HG03039 (cell line): ENCODE data around the gene FAM72C.
"Not testable (repeated sequence)": the region's sequence is repeated elsewhere in the genome, so short reads cannot be mapped to it uniquely, and the experiment has no call there.

Experiments
- ATAC-seq: cut with Tn5 transposase; IDR thresholded peaks from one replicate; pipeline ENCODE4 v1.9.1; 2021; ENCODE audit warnings: mild to moderate bottlenecking, moderate library complexity; ENCODE audit not compliant: unreplicated experiment

Gene FAM72C

DNA sequence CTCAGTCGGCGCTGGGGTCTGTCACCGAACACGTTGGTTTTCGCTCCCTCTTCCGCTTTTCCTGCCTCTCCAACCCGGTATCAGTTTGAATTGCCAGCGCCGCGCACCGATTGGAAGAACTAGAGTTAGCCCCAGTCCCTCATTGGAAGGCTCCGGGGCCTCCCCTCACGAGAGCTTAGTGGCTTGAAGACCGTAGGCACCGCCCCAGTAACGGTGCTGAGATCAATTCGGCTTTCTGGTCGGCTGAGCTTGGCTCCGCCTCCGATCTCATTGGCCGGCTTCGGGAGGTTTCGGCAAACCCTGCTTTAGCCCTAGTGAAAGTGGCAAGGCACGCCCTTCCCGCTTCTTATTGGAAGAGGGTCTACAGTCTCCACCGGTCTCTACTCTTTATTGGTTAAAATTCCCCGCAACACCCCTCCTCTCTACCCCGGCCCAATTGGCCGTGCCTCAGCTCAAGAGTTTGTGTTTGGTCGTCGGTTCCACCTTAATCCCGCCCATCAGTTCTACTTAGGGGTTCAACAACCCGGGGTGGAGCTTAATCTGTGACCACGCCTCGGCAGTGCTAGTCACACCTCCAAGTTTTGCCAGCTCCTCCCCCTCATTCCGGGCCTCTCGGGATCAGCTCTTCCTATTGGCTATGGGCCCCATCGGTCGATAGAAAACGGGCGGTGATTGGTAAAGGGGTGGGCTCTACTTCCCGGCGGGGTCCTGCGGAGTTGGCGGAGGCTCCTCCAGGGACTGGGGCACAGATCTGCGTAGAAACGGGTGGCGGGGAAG is at the start of gene FAM72C:
Gene FAM72C (minus strand): TSS at position 63 of the 777 bp plus-strand sequence. CDS start 845 bp downstream, outside the sequence.
- peak; percentile 78 for ATAC-seq

DNA sequence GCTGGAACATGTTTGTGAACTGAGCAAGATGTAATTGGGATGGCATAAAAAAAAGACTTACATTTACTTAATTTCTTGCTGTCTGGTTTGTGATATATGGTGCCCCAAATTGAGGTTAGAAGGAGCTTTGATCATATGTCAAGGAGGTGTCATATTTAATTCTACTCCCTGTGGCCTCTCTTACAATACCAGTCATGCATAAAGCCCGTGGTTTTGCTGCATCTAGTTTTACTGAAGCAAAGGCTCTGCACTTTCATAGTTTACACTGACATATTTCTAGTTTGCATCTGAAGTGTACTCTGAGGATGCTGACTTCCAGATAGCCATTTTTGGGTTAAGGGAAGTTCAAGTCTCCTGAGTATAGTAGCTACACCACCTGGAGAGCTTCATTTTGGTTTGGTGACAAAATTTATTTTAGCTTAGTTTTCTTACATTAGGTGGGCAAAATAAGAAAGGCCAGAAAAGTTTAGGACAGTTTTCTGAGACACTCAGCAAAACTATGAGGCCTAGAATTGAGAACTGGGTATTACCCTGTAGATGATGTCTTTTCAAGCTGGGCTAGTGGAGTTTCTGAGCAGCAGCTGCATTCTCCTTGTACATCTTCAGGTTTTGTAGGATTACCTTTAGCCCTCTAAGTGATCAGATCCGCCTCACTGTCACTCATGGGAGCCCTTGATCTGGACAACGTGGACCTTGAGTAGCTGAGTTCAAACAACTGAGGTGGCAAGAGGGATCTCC is 48.4 kb upstream of the FAM72C start:
- not testable (repeated sequence) for ATAC-seq

DNA sequence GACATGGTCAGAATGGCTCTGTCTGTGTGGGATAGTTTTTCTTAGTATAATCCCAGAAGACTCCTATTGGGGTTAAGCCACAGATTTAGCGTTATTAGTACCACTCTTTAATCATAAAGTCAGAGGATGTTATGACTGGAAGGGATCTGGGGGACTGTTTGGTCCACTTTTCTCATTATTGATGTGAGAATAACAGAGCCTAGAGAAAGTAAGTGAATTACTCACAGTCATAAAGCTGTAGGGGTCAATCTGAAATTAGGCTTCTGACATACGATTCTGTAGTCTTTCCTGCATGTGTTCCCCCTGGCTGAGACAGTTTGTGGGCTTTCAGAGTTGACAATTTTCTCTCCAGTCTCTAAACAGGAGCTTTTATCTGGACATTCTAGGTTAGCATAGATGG is 47.3 kb upstream of the FAM72C start:
- ATAC-seq = not testable (repeated sequence)

DNA sequence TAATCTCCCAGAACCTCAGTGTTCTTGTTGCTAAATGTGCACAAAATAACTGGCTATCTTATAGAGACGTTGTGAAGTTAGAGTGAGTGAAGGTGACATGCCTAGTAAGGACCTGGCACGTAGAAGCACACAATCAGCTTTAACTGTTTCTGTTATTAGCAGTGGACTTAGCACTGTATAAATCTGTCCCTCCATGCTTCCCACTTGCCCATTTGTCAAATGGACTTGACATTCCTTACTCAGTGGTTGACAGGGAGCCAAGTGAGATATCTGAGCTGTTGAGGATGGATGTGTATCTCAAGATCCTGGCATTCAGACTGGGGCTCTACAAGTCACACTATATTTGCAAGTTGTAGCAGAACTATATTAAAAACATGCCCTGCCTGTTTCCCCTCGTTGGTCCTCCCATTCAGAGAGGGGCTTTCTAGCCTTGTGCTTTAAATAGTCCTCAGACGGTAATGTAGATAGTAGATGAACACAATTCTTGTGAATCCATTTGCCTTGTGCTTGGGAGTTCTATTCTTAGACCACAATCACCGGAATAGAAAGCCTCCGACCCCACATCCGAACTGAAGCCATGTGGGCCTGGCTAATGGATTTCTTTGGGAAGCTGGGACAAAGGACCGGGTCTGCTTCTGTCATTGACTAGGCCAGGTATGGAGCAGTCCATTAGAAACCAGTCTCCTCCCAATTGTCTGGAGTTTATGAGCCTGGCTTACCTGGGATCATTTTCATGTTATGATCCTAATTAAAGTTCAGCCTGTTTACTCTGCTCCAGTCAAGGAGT is 43.6 kb upstream of the FAM72C start:
- not testable (repeated sequence) for ATAC-seq

DNA sequence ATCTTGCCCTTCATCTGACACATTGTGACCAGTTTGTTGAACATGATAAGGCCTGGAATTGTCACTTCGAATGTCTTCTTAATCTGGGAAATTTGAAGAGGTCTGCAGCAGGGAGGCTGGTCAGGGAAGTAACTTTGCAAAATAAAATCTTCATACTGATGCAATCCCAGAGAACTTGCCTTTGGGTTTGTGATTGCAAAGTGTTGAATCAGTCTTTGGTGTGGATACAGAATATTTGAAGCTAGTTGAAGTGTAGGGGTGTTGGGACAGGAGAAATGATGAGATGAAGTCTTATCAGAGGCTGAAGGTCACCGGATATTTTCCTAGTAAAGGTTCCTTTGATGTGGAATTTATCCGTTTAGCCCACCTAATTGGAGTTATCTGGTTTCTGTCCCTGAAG is 42.7 kb upstream of the FAM72C start:
- not testable (repeated sequence) for ATAC-seq

DNA sequence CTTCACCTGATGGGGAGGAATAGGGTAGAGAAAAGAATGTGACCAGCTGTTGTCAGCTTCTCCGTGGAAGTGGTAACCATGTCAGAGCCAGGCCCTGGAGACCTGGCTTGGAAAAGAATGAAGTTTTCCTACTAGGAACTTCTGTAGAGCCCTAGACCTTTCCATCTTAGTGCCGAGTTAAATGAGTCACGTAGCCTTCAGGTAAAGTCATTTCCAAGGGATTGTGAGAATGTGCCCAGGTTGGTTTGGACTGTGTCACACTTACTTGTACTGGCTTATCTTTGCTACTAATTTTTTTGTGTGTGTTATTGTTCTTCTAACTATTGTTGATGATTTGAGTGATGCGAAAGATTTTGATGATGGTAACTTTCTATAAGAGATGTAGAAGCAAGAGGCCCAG is 42.3 kb upstream of the FAM72C start:
- not testable (repeated sequence) for ATAC-seq

DNA sequence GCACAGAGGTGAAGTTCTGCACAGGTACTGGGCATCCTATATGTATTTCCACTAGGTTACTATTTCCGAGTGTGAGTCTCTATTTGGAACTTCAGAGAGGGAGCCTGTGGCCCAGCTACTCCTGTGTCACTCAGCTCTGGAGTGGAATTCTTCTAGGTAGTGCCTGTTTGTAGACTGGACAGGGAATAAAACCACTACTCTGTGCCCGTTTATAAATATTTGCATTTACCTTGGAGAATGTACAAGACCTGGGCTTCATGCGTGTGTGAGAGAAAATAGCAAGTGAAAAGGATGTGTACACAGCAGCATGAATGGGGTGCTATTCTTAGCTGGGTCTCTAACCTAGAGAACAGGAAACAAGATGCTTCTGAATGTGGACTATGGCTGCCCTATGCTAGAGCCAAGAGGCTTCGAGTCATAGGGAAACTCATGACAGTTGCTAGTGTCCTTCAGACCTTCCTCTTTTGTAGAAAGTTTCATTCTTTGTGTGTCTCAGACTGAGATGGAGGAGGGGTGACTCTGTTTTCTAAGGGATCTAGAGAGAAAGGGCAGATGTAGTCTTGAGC is 40.5 kb upstream of the FAM72C start:
- ATAC-seq = peak; percentile 97

DNA sequence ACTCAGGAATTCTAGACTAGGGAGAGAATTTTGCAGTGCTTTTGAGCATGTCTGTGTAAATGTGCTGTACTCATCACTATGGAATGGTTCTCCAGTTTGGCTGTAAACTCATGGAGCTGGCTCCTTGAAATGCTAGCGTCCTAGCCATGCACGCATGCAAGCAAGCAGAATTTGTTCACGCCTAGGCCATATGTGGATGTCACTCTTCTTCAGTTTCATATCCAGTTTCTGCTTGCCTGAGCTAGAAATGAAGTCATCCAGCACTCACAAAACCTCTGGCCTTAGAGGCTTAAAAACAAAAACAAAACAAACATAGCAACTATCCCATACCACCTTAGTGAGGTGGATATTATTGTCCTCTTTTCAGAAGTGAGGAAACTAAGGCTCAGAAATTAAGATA is 37.6 kb upstream of the FAM72C start:
- ATAC-seq = peak; percentile 49

DNA sequence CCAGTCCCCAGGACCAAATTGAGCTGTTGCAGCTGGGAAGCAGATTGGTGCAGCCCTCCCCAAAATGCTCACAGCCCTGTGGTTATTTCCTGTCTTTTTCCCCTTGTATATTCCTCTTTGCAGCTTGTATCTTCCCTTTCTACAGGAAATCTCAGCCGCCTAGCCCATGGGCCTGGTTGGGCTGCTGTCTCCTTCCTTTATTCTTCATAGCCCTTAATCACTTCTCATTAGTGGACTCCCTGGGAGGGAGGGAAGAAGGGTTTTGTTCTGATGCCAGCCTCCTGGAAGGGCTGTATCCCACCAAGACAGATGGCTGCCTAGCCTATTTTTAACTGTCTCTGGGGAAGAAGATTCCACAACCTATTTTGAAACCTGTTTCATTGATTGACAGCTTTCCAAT is 32.5 kb upstream of the FAM72C start:
- ATAC-seq = not testable (repeated sequence)

DNA sequence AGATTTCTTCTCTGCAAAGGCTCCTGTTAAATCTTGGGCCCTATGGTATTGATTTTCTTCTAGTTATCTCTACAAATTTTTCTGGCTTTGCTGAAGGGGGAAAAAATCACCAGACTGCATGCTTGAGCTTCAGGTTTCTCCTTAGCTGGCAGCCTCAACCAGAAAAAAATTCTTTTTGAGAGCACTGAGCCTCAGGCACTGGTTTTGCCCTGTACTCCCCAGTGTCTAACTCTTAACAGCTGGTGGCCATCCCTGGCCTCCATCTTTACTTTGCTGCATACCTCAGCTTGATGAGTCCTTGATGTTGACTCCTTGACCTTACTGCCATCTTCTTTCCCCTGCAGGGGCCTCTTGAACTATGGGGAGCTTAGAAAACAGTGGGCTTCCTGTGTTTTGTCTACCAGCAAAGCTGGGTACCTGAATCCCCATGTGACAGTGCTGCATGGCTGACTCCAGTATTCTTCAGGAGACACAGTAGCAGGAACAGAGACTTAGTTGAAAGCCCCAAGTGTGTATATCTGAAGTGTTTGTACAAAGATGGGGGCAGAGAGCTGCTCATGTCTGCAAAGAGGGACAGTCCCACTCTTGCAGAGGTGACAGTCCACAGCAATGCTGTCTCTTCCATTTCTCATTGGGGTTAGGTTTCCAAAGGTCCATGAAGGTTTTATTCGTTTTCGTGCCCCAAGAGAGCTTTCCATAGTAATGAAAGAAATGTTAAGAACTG is 31.7 kb upstream of the FAM72C start:
- not testable (repeated sequence) for ATAC-seq

DNA sequence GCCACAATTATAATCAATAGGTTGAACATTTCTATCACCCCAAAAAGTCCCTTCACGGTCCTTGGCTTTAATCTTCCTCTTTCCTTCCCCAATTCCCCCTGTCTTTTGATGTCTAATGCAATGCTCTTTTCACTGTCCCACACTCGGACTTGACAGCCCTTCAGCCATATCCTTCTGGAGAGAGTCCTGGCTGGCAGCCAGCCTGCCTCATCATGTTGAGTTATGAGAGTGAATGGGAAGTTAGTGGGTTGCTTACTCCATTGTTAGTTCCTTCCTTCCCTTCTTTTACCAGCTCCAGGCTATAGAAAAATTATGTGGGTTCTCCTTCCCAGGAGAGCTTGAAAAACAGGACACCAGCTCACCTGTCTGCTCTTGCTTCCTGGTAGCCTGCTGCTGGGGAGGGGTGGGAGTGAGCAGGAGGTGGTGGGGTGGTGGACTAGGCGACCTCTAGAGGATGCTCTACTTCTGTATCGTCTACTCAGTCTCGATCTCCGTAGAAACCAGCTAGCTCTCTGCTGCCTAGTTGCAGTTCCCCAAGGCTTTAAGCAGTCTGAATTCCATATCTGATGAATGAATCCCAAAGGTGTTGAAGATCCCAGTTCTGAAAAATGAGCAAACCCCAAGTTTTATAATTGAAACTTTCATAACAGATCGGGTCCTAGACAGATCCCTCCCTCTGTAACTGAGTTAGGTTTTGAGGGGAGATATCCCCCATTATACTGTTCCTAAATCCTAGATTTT is 30.5 kb upstream of the FAM72C start:
- ATAC-seq = not testable (repeated sequence)

DNA sequence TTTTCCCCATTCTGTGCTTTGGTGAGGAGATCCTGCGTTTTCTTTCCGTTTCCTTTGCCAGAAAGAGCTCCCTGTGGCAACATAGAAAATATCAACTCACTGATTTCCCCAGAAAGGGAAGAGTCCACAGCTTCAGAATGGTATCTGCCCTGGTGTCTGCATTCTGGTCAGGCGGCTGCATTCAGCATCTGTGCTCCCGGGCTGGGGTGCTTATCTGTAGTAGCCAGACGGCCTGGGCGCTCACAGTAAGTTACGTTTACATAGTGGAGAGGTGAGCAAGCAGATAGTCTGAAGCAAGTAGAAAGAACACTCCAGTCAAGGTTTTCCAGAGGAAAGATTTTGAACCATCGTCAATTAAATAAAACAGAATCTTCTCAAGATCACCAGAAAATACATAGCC is 29.3 kb upstream of the FAM72C start:
- ATAC-seq = not testable (repeated sequence)

DNA sequence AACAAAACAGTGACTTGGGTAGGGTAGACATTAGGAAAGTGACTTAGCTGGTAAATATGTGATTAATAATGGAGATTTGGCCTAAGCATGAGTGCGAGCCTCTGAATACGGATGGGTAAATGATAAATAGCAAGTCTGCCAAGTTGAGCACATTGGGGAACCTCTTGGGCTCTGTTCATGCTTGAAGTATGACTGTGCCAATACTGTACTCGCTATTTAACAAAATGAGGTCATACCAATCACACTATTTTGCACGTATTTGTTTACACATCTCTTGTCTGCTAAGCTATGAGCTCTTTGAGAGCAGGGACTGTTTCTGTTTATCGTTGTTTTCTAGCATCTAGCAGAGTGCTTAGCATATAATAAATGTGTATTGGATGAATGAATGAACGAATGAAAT is 24.2 kb upstream of the FAM72C start:
- not testable (repeated sequence) for ATAC-seq

DNA sequence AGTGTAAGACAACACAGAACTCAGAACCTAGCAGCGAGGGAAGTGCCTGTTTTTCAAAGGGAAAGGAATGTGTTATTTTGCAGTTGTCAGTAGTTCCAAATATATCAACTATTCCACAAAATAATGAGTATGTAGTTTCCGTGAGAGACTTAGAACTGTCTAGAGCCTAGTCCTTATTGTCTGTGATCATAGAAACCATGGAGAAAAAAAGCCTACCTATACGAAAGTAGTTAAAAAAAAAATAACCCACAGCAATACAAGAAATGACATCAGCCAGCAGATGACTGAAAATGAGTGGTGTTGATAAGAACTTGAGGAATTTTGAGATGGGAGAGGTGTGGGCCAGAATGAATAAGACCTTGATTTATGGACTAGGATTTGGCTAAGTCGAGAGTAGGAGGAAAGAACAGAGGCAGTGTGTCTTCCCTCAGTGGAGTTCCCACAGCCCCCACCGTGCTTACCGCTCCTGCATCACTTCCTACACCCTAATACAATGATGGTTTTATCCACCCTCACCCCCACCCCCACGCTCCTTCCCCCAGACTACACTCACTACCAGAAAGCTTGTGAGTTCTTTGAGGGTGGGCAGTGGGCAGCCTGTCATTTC is 21.6 kb upstream of the FAM72C start:
- ATAC-seq = not testable (repeated sequence)

DNA sequence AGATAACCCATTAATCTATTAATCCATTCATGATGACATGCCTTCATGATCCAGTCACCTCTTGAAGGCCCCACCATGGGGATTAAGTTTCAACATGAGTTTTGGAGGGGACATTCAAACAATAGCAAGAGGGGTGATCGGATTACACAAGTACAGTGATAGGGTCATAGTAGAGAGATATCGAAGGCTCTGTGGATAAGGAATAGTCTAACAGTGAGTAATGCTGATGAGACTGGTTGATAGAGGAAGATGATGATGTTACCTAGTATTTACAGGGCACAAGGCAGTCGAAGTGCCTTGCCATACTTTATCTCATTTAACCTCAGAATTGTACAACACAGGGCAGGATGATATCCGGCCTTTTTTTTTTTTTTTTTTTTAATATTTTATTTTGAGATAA is 18.9 kb upstream of the FAM72C start:
- not testable (repeated sequence) for ATAC-seq

DNA sequence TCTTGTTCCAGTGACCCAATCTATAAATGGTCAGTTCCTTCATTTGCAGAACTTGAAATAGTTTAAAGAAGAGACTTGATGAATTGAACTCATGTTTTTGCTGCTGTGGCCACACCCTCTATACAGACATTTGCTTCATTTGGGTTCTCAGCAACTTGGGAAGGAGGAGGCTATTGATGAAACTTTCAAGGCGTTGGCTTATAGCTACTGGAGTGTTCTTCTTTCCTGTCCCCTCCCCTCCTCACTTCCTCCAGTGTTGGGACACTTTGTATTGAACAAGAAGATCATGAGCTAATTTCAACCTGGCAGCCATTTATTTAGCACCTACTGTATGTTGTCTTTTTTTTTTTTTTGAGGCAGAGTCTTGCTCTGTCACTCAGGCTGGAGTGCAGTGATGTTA is 17.9 kb upstream of the FAM72C start:
- not testable (repeated sequence) for ATAC-seq

DNA sequence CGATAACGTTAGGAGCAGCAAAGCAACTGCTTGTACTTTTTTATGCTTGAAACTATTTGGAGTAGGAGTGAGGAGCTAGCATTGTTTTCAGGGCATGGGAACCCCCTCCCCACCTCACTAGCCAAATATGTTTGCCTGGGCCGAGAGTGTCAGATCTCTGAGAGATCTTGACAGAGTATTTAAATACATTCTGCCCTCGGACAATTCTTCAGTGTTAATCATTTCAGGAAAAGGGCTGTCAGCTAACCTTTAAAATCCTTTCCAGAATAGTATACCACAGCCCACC is 17.6 kb upstream of the FAM72C start:
- not testable (repeated sequence) for ATAC-seq

DNA sequence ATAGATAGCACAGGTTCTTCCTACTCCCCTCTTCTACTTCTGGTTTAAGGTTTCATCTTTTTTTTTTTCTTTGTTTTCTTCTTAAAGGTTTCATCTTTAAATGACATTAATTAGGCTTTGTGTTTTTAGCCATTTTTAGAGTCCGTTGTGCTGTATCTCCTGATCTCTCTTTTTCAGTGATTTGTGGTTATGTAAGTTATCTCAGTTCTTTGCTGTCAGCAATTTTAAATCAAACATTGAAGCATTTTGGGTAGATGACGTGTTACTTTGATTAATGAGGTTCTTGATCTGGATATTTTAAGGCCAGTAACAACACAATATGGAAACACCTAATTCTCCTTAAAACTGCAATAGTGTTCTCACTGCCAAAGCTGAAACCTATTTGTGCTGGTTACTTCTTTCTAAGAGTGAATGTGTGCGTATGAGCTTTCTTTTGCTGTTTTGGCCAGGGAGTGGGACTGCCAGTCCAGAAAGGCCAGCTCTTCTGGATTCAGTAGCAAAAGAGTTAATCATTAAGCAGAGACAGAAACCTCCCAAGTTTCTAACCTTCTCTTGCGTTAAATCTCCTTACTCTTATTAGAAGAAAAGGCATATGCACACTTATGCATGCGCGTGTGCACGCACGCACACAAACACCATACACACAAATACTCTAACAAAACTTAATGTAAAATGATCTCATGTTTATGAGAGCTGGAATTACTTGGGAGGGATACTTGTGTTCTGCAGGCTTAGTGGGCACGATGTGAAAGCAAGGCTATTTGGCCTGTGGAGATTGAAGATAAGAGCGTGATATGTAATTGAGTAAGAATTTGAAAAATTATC is 17.0 kb upstream of the FAM72C start:
- ATAC-seq = not testable (repeated sequence)

DNA sequence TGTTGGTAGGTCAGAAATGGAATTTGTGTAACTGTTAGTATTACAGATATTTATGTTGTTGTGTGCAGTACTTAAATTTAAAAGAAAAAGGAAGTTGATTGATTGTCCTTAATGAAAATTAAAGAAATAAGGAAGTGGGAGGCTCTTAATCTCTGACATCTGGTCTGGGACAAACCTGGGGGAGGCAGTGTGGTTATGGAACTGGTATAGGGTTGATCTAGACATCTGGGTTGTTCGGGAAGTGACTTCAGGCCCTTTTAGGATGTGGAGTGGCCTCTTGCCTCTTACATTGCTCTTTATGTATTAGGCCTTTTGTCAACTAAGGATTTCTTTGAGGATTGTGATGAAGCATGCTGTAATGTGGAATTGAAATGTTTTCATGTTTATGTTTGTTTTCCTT is 16.1 kb upstream of the FAM72C start:
- not testable (repeated sequence) for ATAC-seq
